COLO829 (cell line): ENCODE data around the gene FBN3.

ENCODE experiments used
- DNase-seq: peaks from one replicate; pipeline ENCODE4 v3.0.0; 2012; ENCODE audit warnings: low spot score

The FBN3 gene

GRCh38 chr19:8148410-8149260 is 757 bp downstream of the FBN3 start:
- no peak for DNase-seq

GRCh38 chr19:8148088-8148409 is 1.3 kb downstream of the FBN3 start:
- no peak for DNase-seq

GRCh38 chr19:8147582-8147978 is 1.8 kb downstream of the FBN3 start:
- DNase-seq: no peak

- DNase-seq: no peak
These were observed 2.4 kb downstream of the FBN3 start for GRCh38 chr19:8146877-8147581.

- DNase-seq: no peak
These were observed 5.0 kb downstream of the FBN3 start for GRCh38 chr19:8144273-8144995.

- DNase-seq: no peak
These were observed 6.4 kb downstream of the FBN3 start for GRCh38 chr19:8143041-8143440.

- DNase-seq: no peak
These were observed 6.9 kb downstream of the FBN3 start for GRCh38 chr19:8142513-8142900.

GRCh38 chr19:8141726-8142512 is 7.5 kb downstream of the FBN3 start:
- DNase-seq: no peak

GRCh38 chr19:8138201-8138600 is 11.2 kb downstream of the FBN3 start:
- no peak for DNase-seq

- DNase-seq: no peak
These were observed 12.0 kb downstream of the FBN3 start for GRCh38 chr19:8137425-8137824.

- DNase-seq: no peak
These were observed 13.3 kb downstream of the FBN3 start for GRCh38 chr19:8135946-8136618.

GRCh38 chr19:8132858-8133458 is 16.4 kb downstream of the FBN3 start:
- no peak for DNase-seq

GRCh38 chr19:8131517-8131916 is 17.9 kb downstream of the FBN3 start:
- DNase-seq: no peak

GRCh38 chr19:8129061-8129618 is 20.3 kb downstream of the FBN3 start:
- no peak for DNase-seq

GRCh38 chr19:8128551-8128950 is 20.8 kb downstream of the FBN3 start:
- no peak for DNase-seq

GRCh38 chr19:8127311-8127710 is 22.1 kb downstream of the FBN3 start:
- no peak for DNase-seq

- no peak for DNase-seq
These were observed 22.9 kb downstream of the FBN3 start for GRCh38 chr19:8126511-8126910.

- no peak for DNase-seq
These were observed 23.4 kb downstream of the FBN3 start for GRCh38 chr19:8126008-8126407.

GRCh38 chr19:8123683-8124082 is 25.7 kb downstream of the FBN3 start:
- DNase-seq: no peak

GRCh38 chr19:8120636-8121480 is 28.5 kb downstream of the FBN3 start:
- DNase-seq: no peak
